Keratinocyte (primary cell): Measurements from ENCODE around the gene FBXO47. TPM values are rescaled to one million over a fixed set of nuclear protein-coding genes. Genes with fewer than 3 reads are reported as not detected.

Source experiments
- DNase-seq: peaks from one replicate; pipeline ENCODE4 v3.0.0-alpha.2; 2011; ENCODE audit warnings: low read depth, missing footprints, low spot score
- FAIRE-seq: peaks from 2 replicates; lab custom pipeline; 2011; peaks lifted over from hg19 to GRCh38; lab: Jason Lieb, UNC
- H2AFZ ChIP-seq: 2 replicates; pipeline ENCODE4 v1.6.0; 2012; ENCODE audit warnings: low read length, control low read depth, inconsistent platforms; ENCODE audit not compliant: control insufficient read depth
- H3K27ac ChIP-seq: 2 replicates; pipeline ENCODE4 v1.5.1; 2011; ENCODE audit warnings: low read length; ENCODE audit not compliant: control insufficient read depth, insufficient read depth
- H3K27me3 ChIP-seq: 3 replicates; pipeline ENCODE4 v1.6.0; 2011; ENCODE audit warnings: low read length; ENCODE audit not compliant: control insufficient read depth, insufficient read depth; ENCODE audit errors: extremely low read depth
- H3K36me3 ChIP-seq, 2 experiments: 2 replicates in 1 of 2; 3 replicates in 1 of 2; pipeline ENCODE4 v1.5.1; 2011; ENCODE audit warnings: low read length in 2 of 2, mild to moderate bottlenecking in 1 of 2; ENCODE audit not compliant: control insufficient read depth in 2 of 2, insufficient read depth in 2 of 2; ENCODE audit errors: extremely low read depth in 1 of 2
- H3K4me1 ChIP-seq: 3 replicates; pipeline ENCODE4 v1.5.1; 2011; ENCODE audit warnings: low read length; ENCODE audit not compliant: control insufficient read depth, insufficient read depth; ENCODE audit errors: extremely low read depth
- H3K4me2 ChIP-seq: 3 replicates; pipeline ENCODE4 v1.6.0; 2011; ENCODE audit warnings: low read depth, low read length; ENCODE audit not compliant: control insufficient read depth, insufficient read depth; ENCODE audit errors: extremely low read depth
- H3K4me3 ChIP-seq, 3 experiments: fragments of 200-600 bp in 1 of 3; sonication (generic) in 1 of 3; 2 replicates in 2 of 3; 3 replicates in 1 of 3; pipeline ENCODE4 v1.5.1; 2011 to 2016; ENCODE audit warnings: low read length in 3 of 3, mild to moderate bottlenecking in 3 of 3, control low read depth in 2 of 3, inconsistent platforms in 1 of 3, low read depth in 1 of 3, mixed read lengths in 1 of 3, mixed run types in 1 of 3, moderate library complexity in 1 of 3; ENCODE audit not compliant: control insufficient read depth in 2 of 3, insufficient read depth in 2 of 3; ENCODE audit errors: extremely low read depth in 1 of 3
- H3K79me2 ChIP-seq: 2 replicates; pipeline ENCODE4 v1.6.0; 2012; ENCODE audit warnings: low read length; ENCODE audit not compliant: control insufficient read depth, insufficient read depth
- H3K9ac ChIP-seq: 3 replicates; pipeline ENCODE4 v1.6.0; 2011; ENCODE audit warnings: low read length; ENCODE audit not compliant: control insufficient read depth, insufficient read depth; ENCODE audit errors: extremely low read depth
- H3K9me1 ChIP-seq: 3 replicates; pipeline ENCODE4 v1.6.0; 2011; ENCODE audit warnings: low read length; ENCODE audit not compliant: control insufficient read depth, insufficient read depth; ENCODE audit errors: extremely low read depth
- H3K9me3 ChIP-seq: 2 replicates; pipeline ENCODE4 v1.5.1; 2012; ENCODE audit warnings: low read depth, low read length; ENCODE audit not compliant: control insufficient read depth
- H4K20me1 ChIP-seq: 3 replicates; pipeline ENCODE4 v1.6.0; 2011; ENCODE audit warnings: low read length; ENCODE audit not compliant: control insufficient read depth, insufficient read depth; ENCODE audit errors: extremely low read depth
- CTCF ChIP-seq, 3 experiments: IDR thresholded peaks in 1 of 3; conservative IDR thresholded peaks in 1 of 3; optimal IDR thresholded peaks in 1 of 3; 2 replicates in 2 of 3; 3 replicates in 1 of 3; pipeline versions ENCODE3 to v1.5.1; 2011; ENCODE audit warnings: low read length in 3 of 3, mild to moderate bottlenecking in 3 of 3, moderate library complexity in 2 of 3, control low read depth in 1 of 3, inconsistent platforms in 1 of 3; ENCODE audit not compliant: insufficient read depth in 2 of 3; ENCODE audit errors: extremely low read depth in 1 of 3
- EZH2 ChIP-seq: IDR thresholded peaks from one replicate; pipeline ENCODE4 v1.6.1; 2012; ENCODE audit warnings: inconsistent platforms, mild to moderate bottlenecking, low read length, moderate library complexity
- dilution Hi-C: fragments of 300-500 bp; cut with MboI; formaldehyde crosslinking; loops from one replicate; pipeline ENCODE4 v1.7.0; 2020; ENCODE audit warnings: low sequenced_read_pairs; ENCODE audit not compliant: extremely low pct_ligation_motif_present
- polyA plus RNA-seq, 5 experiments: library from polyadenylated mRNA; depleted of rRNA in 3 of 5; stranded (reverse) in 3 of 5; stranded (forward) in 1 of 5; unstranded in 1 of 5; fragments of >200 nt; gene quantifications; 1 replicate in 1 of 5; 2 replicates in 3 of 5; 3 replicates in 1 of 5; pipeline versions ENCODE4 v1.2.1 to v1.2.3, GENCODE V29; 2011 to 2012; ENCODE audit warnings: missing spikeins in 2 of 5, low read depth in 1 of 5, low replicate concordance in 1 of 5

Gene FBXO47
- polyA plus RNA-seq, 1 donor (not counting 4 experiments of a cell fraction or from before 2014, with no cell fraction given) = not detected

GRCh38 chr17:38898812-38899348 lies 68.3 kb downstream of the FBXO47 start:
- H3K4me1 ChIP-seq = peaks cover 20% of the 10 kb centered on the region
- H3K36me3 ChIP-seq = peaks cover 35 to 41% of the 10 kb centered on the region in 2 experiments
- H2AFZ ChIP-seq = no peak overlapping the region
- dilution Hi-C loops = no loop called here
- H3K9ac ChIP-seq = no peak overlapping the region
- DNase-seq (no peak), FAIRE-seq (no peak)
- TF ChIP-seq CTCF (optimal IDR thresholded peaks at IDR 0.05 in 1 of 3, IDR thresholded peaks at IDR 0.05 in 1 of 3, conservative IDR thresholded peaks at IDR 0.05 in 1 of 3; ENCODE audit: extremely low read depth in 1 of 3, insufficient read depth in 2 of 3, low read length in 3 of 3) = no peak
- no peak for TF ChIP-seq EZH2
- no peak overlapping the region for H3K27ac ChIP-seq
- no peak overlapping the region for H3K4me3 ChIP-seq
- no peaks in the 10 kb centered on the region for H3K9me3 ChIP-seq
- H3K9me1 ChIP-seq = no peaks in the 10 kb centered on the region
- no peaks in the 10 kb centered on the region for H4K20me1 ChIP-seq
- no peaks in the 10 kb centered on the region for H3K27me3 ChIP-seq
- no peak overlapping the region for H3K4me2 ChIP-seq
- H3K79me2 ChIP-seq = peaks cover 15% of the 10 kb centered on the region

- TF ChIP-seq EZH2 (no peak), CTCF (optimal IDR thresholded peaks at IDR 0.05 in 1 of 3, IDR thresholded peaks at IDR 0.05 in 1 of 3, conservative IDR thresholded peaks at IDR 0.05 in 1 of 3; ENCODE audit: extremely low read depth in 1 of 3, insufficient read depth in 2 of 3, low read length in 3 of 3) (no peak)
- no peak for FAIRE-seq
- no peak overlapping the region for H3K4me2 ChIP-seq
- H3K9me3 ChIP-seq = no peaks in the 10 kb centered on the region
- H3K4me3 ChIP-seq = no peak overlapping the region
- H3K79me2 ChIP-seq = peaks cover 9% of the 10 kb centered on the region
- no peak overlapping the region for H2AFZ ChIP-seq
- dilution Hi-C loops = no loop called here
- no peaks in the 10 kb centered on the region for H4K20me1 ChIP-seq
- no peak overlapping the region for H3K27ac ChIP-seq
- peaks cover 38 to 44% of the 10 kb centered on the region in 2 experiments for H3K36me3 ChIP-seq
- no peak overlapping the region for H3K9ac ChIP-seq
- no peaks in the 10 kb centered on the region for H3K9me1 ChIP-seq
- no peak for DNase-seq
- H3K4me1 ChIP-seq = peaks cover 20% of the 10 kb centered on the region
- no peaks in the 10 kb centered on the region for H3K27me3 ChIP-seq
These were observed 68.9 kb downstream of the FBXO47 start for GRCh38 chr17:38898291-38898679.
